ENCODE results near the gene LAMC3. TPM values are rescaled to one million over a fixed set of nuclear protein-coding genes. Genes with fewer than 3 reads are reported as not detected.

The LAMC3 gene
- 10 to 100 TPM; 16.7 to 41.2 TPM for total RNA-seq
- polyA plus RNA-seq (2013, experiment 1 of 2) = 4.3 TPM
- polyA plus RNA-seq (2013, experiment 2 of 2) = 4.6 TPM
- long read RNA-seq, experiment 1, partial matches to known transcripts = 3 of 5 reads
- long read RNA-seq, experiment 1, other reads (novel, unspliced or antisense) = 2 of 5 reads
- long read RNA-seq, experiment 2, full-length matches to known transcripts = 30 of 54 reads
- long read RNA-seq, experiment 2, partial matches to known transcripts = 13 of 54 reads
- long read RNA-seq, experiment 2, other reads (novel, unspliced or antisense) = 11 of 54 reads
- long read RNA-seq, experiment 3, full-length matches to known transcripts = 108 of 170 reads
- long read RNA-seq, experiment 3, partial matches to known transcripts = 35 of 170 reads
- long read RNA-seq, experiment 3, other reads (novel, unspliced or antisense) = 27 of 170 reads
- long read RNA-seq, experiment 4 = 0 reads

DNA sequence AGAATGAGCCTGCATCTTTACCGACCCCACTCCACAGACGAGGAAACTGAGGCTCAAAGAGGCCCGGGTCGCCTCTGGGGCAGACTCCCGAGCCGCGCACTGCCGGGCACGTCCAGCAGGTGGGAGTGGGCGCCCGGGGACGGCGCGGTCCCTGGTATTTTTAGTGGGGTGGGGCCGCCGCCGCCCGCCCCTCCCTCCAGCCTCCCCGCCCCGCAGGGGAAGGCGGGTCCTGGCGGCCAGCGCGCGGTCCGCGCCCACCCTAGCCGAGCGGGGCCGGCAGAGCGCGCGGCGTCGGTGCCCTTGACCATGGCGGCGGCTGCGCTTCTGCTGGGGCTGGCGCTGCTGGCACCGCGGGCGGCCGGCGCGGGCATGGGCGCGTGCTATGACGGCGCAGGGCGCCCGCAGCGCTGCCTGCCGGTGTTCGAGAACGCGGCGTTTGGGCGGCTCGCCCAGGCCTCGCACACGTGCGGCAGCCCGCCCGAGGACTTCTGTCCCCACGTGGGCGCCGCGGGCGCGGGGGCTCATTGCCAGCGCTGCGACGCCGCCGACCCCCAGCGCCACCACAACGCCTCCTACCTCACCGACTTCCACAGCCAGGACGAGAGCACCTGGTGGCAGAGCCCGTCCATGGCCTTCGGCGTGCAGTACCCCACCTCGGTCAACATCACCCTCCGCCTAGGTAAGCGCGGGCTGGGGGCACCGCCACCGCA lies at the start of gene LAMC3:
Gene LAMC3 (plus strand): TSS at position 266 of the 710 bp plus-strand sequence. CDS start 41 bp downstream, at position 307.
- Mint-ChIP-seq H3K36me3 (ENCODE audit: low read depth) (no peaks in the 10 kb centered on the region), H3K27ac (no peak within 1 kb of the TSS), H3K9me3 (no peaks in the 10 kb centered on the region), H3K27me3 (ENCODE audit: insufficient read depth) (peaks cover 5% of the 10 kb centered on the region), H3K4me1 (peaks cover 18% of the 10 kb centered on the region), H3K4me3 (peak within 1 kb of the TSS; percentile 49)
- H3K36me3 ChIP-seq (ENCODE audit: control insufficient read depth, insufficient read depth, low read length) = no peaks in the 10 kb centered on the region
- peak within 1 kb of the TSS; percentile 34 for H3K4me3 ChIP-seq (ENCODE audit: low read length)
- H3K27ac ChIP-seq (ENCODE audit: low read depth, low read length) = no peak within 1 kb of the TSS
- peak; percentile 87 for DNase-seq
- 8 to 10% methylated on average over 21 to 88 of the region's 88 CpGs for WGBS, 2 experiments (ENCODE audit: insufficient coverage in 1 of 2, insufficient read length in 1 of 2)
- H3K9me3 ChIP-seq (ENCODE audit: control insufficient read depth, low read length) = no peaks in the 10 kb centered on the region
- peaks cover 6% of the 10 kb centered on the region for H3K4me1 ChIP-seq (ENCODE audit: control insufficient read depth, insufficient read depth, low read length)
- H3K9ac ChIP-seq (ENCODE audit: extremely low read depth, low read length, poor library complexity, severe bottlenecking) = no peak within 1 kb of the TSS
- TF ChIP-seq, protein P1, sequence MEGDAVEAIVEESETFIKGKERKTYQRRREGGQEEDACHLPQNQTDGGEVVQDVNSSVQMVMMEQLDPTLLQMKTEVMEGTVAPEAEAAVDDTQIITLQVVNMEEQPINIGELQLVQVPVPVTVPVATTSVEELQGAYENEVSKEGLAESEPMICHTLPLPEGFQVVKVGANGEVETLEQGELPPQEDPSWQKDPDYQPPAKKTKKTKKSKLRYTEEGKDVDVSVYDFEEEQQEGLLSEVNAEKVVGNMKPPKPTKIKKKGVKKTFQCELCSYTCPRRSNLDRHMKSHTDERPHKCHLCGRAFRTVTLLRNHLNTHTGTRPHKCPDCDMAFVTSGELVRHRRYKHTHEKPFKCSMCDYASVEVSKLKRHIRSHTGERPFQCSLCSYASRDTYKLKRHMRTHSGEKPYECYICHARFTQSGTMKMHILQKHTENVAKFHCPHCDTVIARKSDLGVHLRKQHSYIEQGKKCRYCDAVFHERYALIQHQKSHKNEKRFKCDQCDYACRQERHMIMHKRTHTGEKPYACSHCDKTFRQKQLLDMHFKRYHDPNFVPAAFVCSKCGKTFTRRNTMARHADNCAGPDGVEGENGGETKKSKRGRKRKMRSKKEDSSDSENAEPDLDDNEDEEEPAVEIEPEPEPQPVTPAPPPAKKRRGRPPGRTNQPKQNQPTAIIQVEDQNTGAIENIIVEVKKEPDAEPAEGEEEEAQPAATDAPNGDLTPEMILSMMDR (conservative IDR thresholded peaks at IDR 0.05) = peak; percentile 82
- H3K27me3 ChIP-seq (ENCODE audit: control insufficient read depth, insufficient read depth, low read length, poor library complexity, severe bottlenecking) = peaks cover 10% of the 10 kb centered on the region

GRCh38 chr9:130959809-130960334 lies 49.1 kb upstream of the LAMC3 start:
- no peak for DNase-seq
- Mint-ChIP-seq H3K27me3 (ENCODE audit: insufficient read depth) (peaks cover 6% of the 10 kb centered on the region), H3K4me1 (no peaks in the 10 kb centered on the region), H3K4me3 (no peak overlapping the region), H3K27ac (no peak overlapping the region), H3K9me3 (peaks cover 17% of the 10 kb centered on the region), H3K36me3 (ENCODE audit: low read depth) (peaks cover 3% of the 10 kb centered on the region)
- no peaks in the 10 kb centered on the region for H3K4me1 ChIP-seq (ENCODE audit: control insufficient read depth, insufficient read depth, low read length)
- no peak overlapping the region for H3K4me3 ChIP-seq (ENCODE audit: low read length)
- TF ChIP-seq, protein P1 (conservative IDR thresholded peaks at IDR 0.05) = no peak
- H3K27ac ChIP-seq (ENCODE audit: low read depth, low read length) = no peak overlapping the region
- peaks cover 3% of the 10 kb centered on the region for H3K9me3 ChIP-seq (ENCODE audit: control insufficient read depth, low read length)
- no peaks in the 10 kb centered on the region for H3K27me3 ChIP-seq (ENCODE audit: control insufficient read depth, insufficient read depth, low read length, poor library complexity, severe bottlenecking)
- 88 to 94% methylated on average over 8 to 9 of the region's 9 CpGs for WGBS, 2 experiments (ENCODE audit: insufficient coverage in 1 of 2, insufficient read length in 1 of 2)
- no peaks in the 10 kb centered on the region for H3K36me3 ChIP-seq (ENCODE audit: control insufficient read depth, insufficient read depth, low read length)
- no peak overlapping the region for H3K9ac ChIP-seq (ENCODE audit: extremely low read depth, low read length, poor library complexity, severe bottlenecking)

GRCh38 chr9:130960522-130961378 lies 48.2 kb upstream of the LAMC3 start:
- H3K36me3 Mint-ChIP-seq (ENCODE audit: low read depth) = peaks cover 3% of the 10 kb centered on the region

More at GRCh38 chr9:130960522-130961378, 48.2 kb upstream of the LAMC3 start:
- 87 to 97% methylated on average over 4 to 13 of the region's 14 CpGs for WGBS, 2 experiments (ENCODE audit: insufficient coverage in 1 of 2, insufficient read length in 1 of 2)
- H3K4me1 ChIP-seq (ENCODE audit: control insufficient read depth, insufficient read depth, low read length) = no peaks in the 10 kb centered on the region
- no peak for DNase-seq
- no peaks in the 10 kb centered on the region for H3K27me3 ChIP-seq (ENCODE audit: control insufficient read depth, insufficient read depth, low read length, poor library complexity, severe bottlenecking)
- H3K9me3 Mint-ChIP-seq = peaks cover 17% of the 10 kb centered on the region
- H3K27ac Mint-ChIP-seq = no peak overlapping the region
- no peaks in the 10 kb centered on the region for H3K36me3 ChIP-seq (ENCODE audit: control insufficient read depth, insufficient read depth, low read length)
- no peaks in the 10 kb centered on the region for H3K4me1 Mint-ChIP-seq
- peaks cover 3% of the 10 kb centered on the region for H3K9me3 ChIP-seq (ENCODE audit: control insufficient read depth, low read length)
- H3K9ac ChIP-seq (ENCODE audit: extremely low read depth, low read length, poor library complexity, severe bottlenecking) = no peak overlapping the region
- TF ChIP-seq, protein P1 (conservative IDR thresholded peaks at IDR 0.05) = no peak
- peaks cover 6% of the 10 kb centered on the region for H3K27me3 Mint-ChIP-seq (ENCODE audit: insufficient read depth)
- no peak overlapping the region for H3K4me3 Mint-ChIP-seq
- no peak overlapping the region for H3K4me3 ChIP-seq (ENCODE audit: low read length)
- no peak overlapping the region for H3K27ac ChIP-seq (ENCODE audit: low read depth, low read length)

Measured in endodermal cell (in vitro differentiated cells).